OCI-LY7 (cell line): Measurements from ENCODE around the gene ELAVL2. TPM values are rescaled to one million over a fixed set of nuclear protein-coding genes. Genes with fewer than 3 reads are reported as not detected.

ENCODE experiments used
- BruUV-seq: library from RNA; stranded (reverse); fragments of 400-500 nt; replicated peaks from 2 replicates; lab custom pipeline; 2021; lab: Mats Ljungman, UMichigan
- CTCF ChIA-PET: fragments of 300-600 bp; sonication (Branson Sonifier 250); formaldehyde crosslinking; loops from one replicate; lab custom pipeline; 2022; ENCODE audit warnings: antibody characterized with exemption; ENCODE audit not compliant: unreplicated experiment; lab: Charles Lee
- POLR2A ChIA-PET: fragments of 300-600 bp; sonication (Branson Sonifier 250); formaldehyde crosslinking; loops from one replicate; lab custom pipeline; 2022; ENCODE audit warnings: antibody characterized with exemption; lab: Charles Lee
- DNase-seq: peaks from one replicate; pipeline ENCODE4 v3.0.0-alpha.2; 2015; ENCODE audit warnings: low spot score
- H2AFZ ChIP-seq: fragments of 200-600 bp; sonication (generic), shearing (Covaris generic); 2 replicates; pipeline ENCODE4 v1.6.1; 2014; ENCODE audit warnings: mild to moderate bottlenecking, antibody characterized with exemption, low read length, moderate library complexity
- H3K27ac ChIP-seq: fragments of 200-600 bp; sonication (generic); 2 replicates; pipeline ENCODE4 v1.5.1; 2014; ENCODE audit warnings: mixed run types, low read depth, mild to moderate bottlenecking, moderate library complexity, low read length, inconsistent platforms; ENCODE audit not compliant: poor library complexity, severe bottlenecking
- H3K36me3 ChIP-seq: fragments of 200-600 bp; sonication (generic); 2 replicates; pipeline ENCODE4 v1.6.1; 2014; ENCODE audit warnings: mild to moderate bottlenecking, antibody characterized with exemption, low read length, moderate library complexity, mixed read lengths; ENCODE audit not compliant: insufficient read depth
- H3K4me1 ChIP-seq: fragments of 200-600 bp; sonication (generic); 2 replicates; pipeline ENCODE4 v1.5.1; 2014; ENCODE audit warnings: mild to moderate bottlenecking, low read length; ENCODE audit not compliant: insufficient read depth, poor library complexity, severe bottlenecking
- H3K4me2 ChIP-seq: fragments of 200-600 bp; sonication (generic); 2 replicates; pipeline ENCODE4 v1.6.1; 2014; ENCODE audit warnings: mild to moderate bottlenecking, low read length
- H3K4me3 ChIP-seq: fragments of 200-600 bp; sonication (generic); 2 replicates; pipeline ENCODE4 v1.5.1; 2014; ENCODE audit warnings: mild to moderate bottlenecking, low read depth, low read length; ENCODE audit not compliant: poor library complexity, severe bottlenecking
- H3K79me2 ChIP-seq: fragments of 200-600 bp; sonication (generic); 2 replicates; pipeline ENCODE4 v1.6.1; 2016; ENCODE audit warnings: low read depth, mild to moderate bottlenecking, low read length, moderate library complexity, mixed read lengths; ENCODE audit not compliant: insufficient read depth
- H3K9me2 ChIP-seq: fragments of 200-600 bp; sonication (generic); 2 replicates; pipeline ENCODE4 v1.6.1; 2016; ENCODE audit warnings: mild to moderate bottlenecking, low read length, mixed read lengths; ENCODE audit not compliant: insufficient read depth
- H3K9me3 ChIP-seq: fragments of 200-600 bp; sonication (generic); 2 replicates; pipeline ENCODE4 v1.6.1; 2014; ENCODE audit warnings: mild to moderate bottlenecking, mixed run types, low read length, mixed read lengths
- H4K20me1 ChIP-seq: fragments of 200-600 bp; sonication (generic); 2 replicates; pipeline ENCODE4 v1.6.1; 2014; ENCODE audit warnings: mild to moderate bottlenecking, antibody characterized with exemption, low read length, moderate library complexity, mixed read lengths; ENCODE audit not compliant: insufficient read depth
- CTCF ChIP-seq: fragments of 200-600 bp; sonication (generic); conservative IDR thresholded peaks from 2 replicates; pipeline ENCODE4 v1.5.1; 2014; ENCODE audit warnings: mild to moderate bottlenecking, antibody characterized with exemption, low read length, moderate library complexity, mixed read lengths
- EZH2phosphoT487 ChIP-seq: fragments of 200-600 bp; sonication (generic); IDR thresholded peaks from 2 replicates; pipeline ENCODE4 v1.6.1; 2018; ENCODE audit warnings: low read depth, borderline replicate concordance, mild to moderate bottlenecking, mixed run types, antibody characterized with exemption, low read length, moderate library complexity, mixed read lengths
- intact Hi-C: fragments of 100-400 bp; cut with micrococcal nuclease; formaldehyde crosslinking; loops from one replicate; pipeline ENCODE4 v1.10.0; 2022; ENCODE audit not compliant: unreplicated experiment
- total RNA-seq, 2 experiments: library from RNA; depleted of rRNA in 1 of 2; stranded (reverse); fragments of >200 nt in 1 of 2; shearing (Covaris generic) in 1 of 2; gene quantifications; 2 replicates each; pipeline ENCODE4 v1.2.3, GENCODE V29; 2014 to 2022

The ELAVL2 gene
- total RNA-seq, 2 experiments from 2014 or later, result not detected

- no peak for TF ChIP-seq CTCF
- no peak for TF ChIP-seq EZH2phosphoT487
- ChIA-PET CTCF (no interaction called here), POLR2A (interaction anchor here (0.6 kb wide), 2 partner anchors 339 to 782 kb away, joined by 3 read pairs; no protein-coding TSS in a partner anchor)
- no peaks in the 10 kb centered on the region for H3K9me3 ChIP-seq
- H3K9me2 ChIP-seq, result no peaks in the 10 kb centered on the region
- H3K36me3 ChIP-seq, result no peaks in the 10 kb centered on the region
- no TSS peak for BruUV-seq
- DNase-seq, result no peak
- no peak overlapping the region for H3K4me2 ChIP-seq
- H3K79me2 ChIP-seq, result no peaks in the 10 kb centered on the region
- no peaks in the 10 kb centered on the region for H3K4me1 ChIP-seq
- no peaks in the 10 kb centered on the region for H4K20me1 ChIP-seq
- no peak overlapping the region for H3K27ac ChIP-seq
- no peak overlapping the region for H2AFZ ChIP-seq
- no peak overlapping the region for H3K4me3 ChIP-seq
- intact Hi-C loops, result no loop called here
Observed at GRCh38 chr9:23855873-23856604, 30.0 kb upstream of the ELAVL2 start.

- BruUV-seq, result no TSS peak
- Histone ChIP-seq H3K9me2 (no peaks in the 10 kb centered on the region), H3K4me1 (no peaks in the 10 kb centered on the region), H3K36me3 (no peaks in the 10 kb centered on the region), H3K4me2 (no peak overlapping the region), H3K79me2 (no peaks in the 10 kb centered on the region), H3K27ac (no peak overlapping the region), H4K20me1 (no peaks in the 10 kb centered on the region), H2AFZ (no peak overlapping the region), H3K9me3 (no peaks in the 10 kb centered on the region), H3K4me3 (no peak overlapping the region)
- POLR2A ChIA-PET, result no interaction called here
- no peak for DNase-seq
- TF ChIP-seq CTCF (no peak), EZH2phosphoT487 (no peak)
- CTCF ChIA-PET, result no interaction called here
- intact Hi-C loops, result no loop called here
Observed at GRCh38 chr9:23850690-23851629, 24.9 kb upstream of the ELAVL2 start.
